Kidney (tissue), 14 donors: Measurements from ENCODE around the gene MAOB. TPM values are rescaled to one million over a fixed set of nuclear protein-coding genes. Genes with fewer than 3 reads are reported as not detected.

Experiments
- DNase-seq, 5 donors: peaks; one replicate each; pipeline ENCODE4 v3.0.0-alpha.2; 2013 to 2020
- FAIRE-seq: peaks from 2 replicates; lab custom pipeline; 2012; peaks lifted over from hg19 to GRCh38; lab: Jason Lieb, UNC
- H3K27ac ChIP-seq, 2 donors: one replicate each; pipeline ENCODE4 v1.7.0; 2013; ENCODE audit warnings: low read depth in 2 of 2, low read length in 2 of 2, inconsistent platforms in 1 of 2
- H3K27me3 ChIP-seq: one replicate; pipeline ENCODE4 v1.7.1; 2013; ENCODE audit warnings: low read length, inconsistent platforms; ENCODE audit not compliant: control insufficient read depth, insufficient read depth
- H3K36me3 ChIP-seq, 3 donors: one replicate each; pipeline versions ENCODE4 v1.7.0 to v1.7.1; 2013; ENCODE audit warnings: low read length in 3 of 3, control low read depth in 1 of 3, inconsistent platforms in 1 of 3; ENCODE audit not compliant: insufficient read depth in 3 of 3, control insufficient read depth in 2 of 3
- H3K4me1 ChIP-seq, 3 donors: one replicate each; pipeline versions ENCODE4 v1.7.0 to v1.7.1; 2013; ENCODE audit warnings: low read length in 3 of 3, inconsistent platforms in 1 of 3, low read depth in 1 of 3; ENCODE audit not compliant: control insufficient read depth in 2 of 3, insufficient read depth in 2 of 3
- H3K4me3 ChIP-seq, 3 donors: one replicate each; pipeline versions ENCODE4 v1.7.0 to v1.8.1; 2013; ENCODE audit warnings: low read length in 3 of 3, control low read depth in 1 of 3, inconsistent platforms in 1 of 3
- H3K9ac ChIP-seq, 3 donors: one replicate each; pipeline versions ENCODE4 v1.7.0 to v1.7.1; 2013; ENCODE audit warnings: low read length in 3 of 3, control low read depth in 1 of 3, inconsistent platforms in 1 of 3
- H3K9me3 ChIP-seq, 3 donors: one replicate each; pipeline versions ENCODE4 v1.7.0 to v1.7.1; 2013; ENCODE audit warnings: low read length in 3 of 3, control low read depth in 1 of 3, inconsistent platforms in 1 of 3; ENCODE audit not compliant: control insufficient read depth in 2 of 3, insufficient read depth in 1 of 3
- intact Hi-C: fragments of 100-400 bp; cut with DNase I; formaldehyde crosslinking; loops from one replicate; pipeline ENCODE4 v1.11.1; 2022
- polyA plus RNA-seq: library from polyadenylated mRNA; stranded (reverse); fragments of 350-450 nt; fragmentation: Illumina TruSeq; extraction: RNeasy Lipid Tissue Mini Kit (QIAGEN cat#74804); gene quantifications from one replicate; pipeline ENCODE4 v1.2.3, GENCODE V29; 2014; ENCODE audit warnings: low read depth, low replicate concordance; ENCODE audit not compliant: insufficient read depth
- total RNA-seq: library from RNA; stranded (reverse); fragmentation: NEBNext Ultra II Directional; extraction: Animal tissue kit (Norgen Biotek cat#: 25700); gene quantifications from one replicate; pipeline ENCODE4 v1.2.1, GENCODE V29; 2021
- TF ChIP-seq, protein P1 (sequence below): IDR thresholded peaks from 3 replicates; pipeline ENCODE4 v1.5.1; 2012; ENCODE audit warnings: mild to moderate bottlenecking, moderate library complexity, borderline replicate concordance; ENCODE audit not compliant: insufficient read depth; ENCODE audit errors: extremely low read depth
- donor health status: control.
- donor health status: control.
- donor health status: control.
- donor health status: control.
- donor health status: control.
- donor health status: DM: yes; HTN: yes; CAD: no.
- donor health status: Normal renal cell carcinoma (clear cell type).

The MAOB gene
- total and polyA plus RNA-seq, 2 donors from 2014 or later: 58.5 to 91.8 TPM

DNA sequence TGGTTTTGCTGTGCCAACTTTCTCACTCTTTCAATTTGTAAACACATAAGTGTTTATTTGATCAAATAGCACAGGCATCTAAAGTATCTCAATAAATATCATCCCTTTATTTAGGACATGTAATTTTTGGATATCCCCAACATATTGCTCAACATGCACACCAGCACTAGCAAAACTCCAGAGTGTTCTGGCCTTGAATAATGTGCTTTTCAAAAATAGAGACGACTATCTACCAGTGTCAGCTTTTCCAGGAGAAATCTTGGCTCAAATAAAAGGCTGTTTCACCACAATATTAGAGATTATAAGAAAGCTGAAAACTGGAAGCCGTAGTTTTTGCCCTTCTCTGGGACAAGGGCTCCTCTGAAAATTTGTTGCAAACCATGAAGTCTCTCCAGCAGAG, 67.0 kb downstream of the MAOB start:
- Histone ChIP-seq H3K4me1 (no peaks in the 10 kb centered on the region), H3K4me3 (no peak overlapping the region), H3K27ac (no peak overlapping the region), H3K9me3 (no peaks in the 10 kb centered on the region), H3K27me3 (no peaks in the 10 kb centered on the region), H3K9ac (no peak overlapping the region), H3K36me3 (no peaks in the 10 kb centered on the region)
- TF ChIP-seq, protein P1, sequence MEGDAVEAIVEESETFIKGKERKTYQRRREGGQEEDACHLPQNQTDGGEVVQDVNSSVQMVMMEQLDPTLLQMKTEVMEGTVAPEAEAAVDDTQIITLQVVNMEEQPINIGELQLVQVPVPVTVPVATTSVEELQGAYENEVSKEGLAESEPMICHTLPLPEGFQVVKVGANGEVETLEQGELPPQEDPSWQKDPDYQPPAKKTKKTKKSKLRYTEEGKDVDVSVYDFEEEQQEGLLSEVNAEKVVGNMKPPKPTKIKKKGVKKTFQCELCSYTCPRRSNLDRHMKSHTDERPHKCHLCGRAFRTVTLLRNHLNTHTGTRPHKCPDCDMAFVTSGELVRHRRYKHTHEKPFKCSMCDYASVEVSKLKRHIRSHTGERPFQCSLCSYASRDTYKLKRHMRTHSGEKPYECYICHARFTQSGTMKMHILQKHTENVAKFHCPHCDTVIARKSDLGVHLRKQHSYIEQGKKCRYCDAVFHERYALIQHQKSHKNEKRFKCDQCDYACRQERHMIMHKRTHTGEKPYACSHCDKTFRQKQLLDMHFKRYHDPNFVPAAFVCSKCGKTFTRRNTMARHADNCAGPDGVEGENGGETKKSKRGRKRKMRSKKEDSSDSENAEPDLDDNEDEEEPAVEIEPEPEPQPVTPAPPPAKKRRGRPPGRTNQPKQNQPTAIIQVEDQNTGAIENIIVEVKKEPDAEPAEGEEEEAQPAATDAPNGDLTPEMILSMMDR: no peak
- FAIRE-seq: no peak
- DNase-seq: no peak
- intact Hi-C loops: no loop called here

DNA sequence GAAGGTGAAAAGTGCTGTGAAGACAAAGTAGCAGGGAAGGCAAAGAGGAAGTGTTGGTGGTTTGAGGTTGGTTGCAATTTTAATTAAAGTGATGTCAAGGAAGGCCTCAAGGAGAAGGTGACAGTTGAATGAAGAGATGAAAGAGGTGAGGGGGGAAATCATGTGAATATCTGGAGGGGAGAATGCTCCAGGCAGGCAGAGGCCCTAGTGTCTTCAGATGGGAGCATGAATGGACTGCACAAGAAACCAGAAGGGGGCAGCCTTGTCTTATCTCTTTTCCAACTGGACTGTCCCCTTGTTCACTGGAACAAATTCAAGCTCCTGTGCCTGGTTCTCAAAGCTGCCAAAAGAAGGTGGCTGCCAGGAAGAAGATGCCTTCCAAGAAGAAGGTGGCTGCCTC, 68.4 kb downstream of the MAOB start:
- H3K4me1 ChIP-seq: no peaks in the 10 kb centered on the region
- FAIRE-seq: no peak
- H3K4me3 ChIP-seq: no peak overlapping the region
- H3K9me3 ChIP-seq: no peaks in the 10 kb centered on the region
- intact Hi-C loops: no loop called here
- DNase-seq: no peak
- no peaks in the 10 kb centered on the region for H3K36me3 ChIP-seq
- TF ChIP-seq, protein P1: no peak
- H3K27me3 ChIP-seq: no peaks in the 10 kb centered on the region
- no peak overlapping the region for H3K9ac ChIP-seq
- no peak overlapping the region for H3K27ac ChIP-seq

DNA sequence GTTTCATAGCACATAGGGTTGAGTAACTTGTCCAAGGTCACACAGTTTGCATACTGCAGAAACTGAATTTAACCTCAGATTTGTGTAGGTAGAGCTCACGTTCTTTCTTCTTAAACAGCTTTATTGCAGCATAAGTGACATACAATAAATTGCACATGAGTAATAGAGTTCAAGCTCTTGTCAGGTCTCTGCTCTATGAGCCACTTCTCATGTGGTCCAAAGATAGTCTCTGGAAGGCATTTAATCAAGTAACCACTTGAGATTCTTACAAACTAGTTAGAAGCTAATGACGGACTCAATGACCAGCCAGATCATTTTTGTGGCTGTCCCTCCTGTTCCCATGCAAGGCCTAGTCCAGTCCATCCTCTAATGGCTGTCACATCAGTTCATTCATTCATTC, 68.9 kb downstream of the MAOB start:
- TF ChIP-seq, protein P1: no peak
- H3K27ac ChIP-seq: no peak overlapping the region
- H3K9ac ChIP-seq: no peak overlapping the region
- H3K9me3 ChIP-seq: no peaks in the 10 kb centered on the region
- DNase-seq (no peak), FAIRE-seq (no peak)
- no peaks in the 10 kb centered on the region for H3K4me1 ChIP-seq
- no peaks in the 10 kb centered on the region for H3K27me3 ChIP-seq
- H3K4me3 ChIP-seq: no peak overlapping the region
- H3K36me3 ChIP-seq: no peaks in the 10 kb centered on the region
- intact Hi-C loops: no loop called here

DNA sequence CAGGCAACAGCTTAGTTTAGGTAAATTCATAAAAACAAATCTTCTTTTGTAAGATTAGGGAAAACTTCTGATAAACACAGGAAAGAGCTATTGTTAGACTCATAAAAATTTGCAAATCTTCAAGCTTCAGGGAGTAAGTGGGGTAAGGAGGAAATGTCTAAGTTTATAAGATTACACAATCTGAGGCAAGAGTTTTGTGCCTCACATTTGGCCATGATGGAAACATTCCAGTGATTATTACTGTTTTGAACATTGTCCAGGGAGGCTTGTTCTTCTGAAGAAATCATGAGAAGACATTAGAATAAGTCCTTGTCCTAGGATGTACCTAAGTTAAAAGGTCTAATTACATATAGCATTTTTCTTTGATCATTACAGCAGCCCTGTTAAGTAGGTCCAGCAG, 72.8 kb downstream of the MAOB start:
- Histone ChIP-seq H3K9me3 (no peaks in the 10 kb centered on the region), H3K36me3 (no peaks in the 10 kb centered on the region), H3K9ac (no peak overlapping the region), H3K27ac (no peak overlapping the region), H3K4me1 (no peaks in the 10 kb centered on the region), H3K27me3 (no peaks in the 10 kb centered on the region), H3K4me3 (no peak overlapping the region)
- DNase-seq (no peak), FAIRE-seq (peak; percentile 53)
- intact Hi-C loops: no loop called here
- TF ChIP-seq, protein P1: no peak
